DOHH2 (cell line): ENCODE results near the gene GOT1.

ENCODE experiments used
- CTCF ChIP-seq: fragments of 200-600 bp; sonication (generic); IDR thresholded peaks from one replicate; pipeline ENCODE4 v1.5.1; 2014; ENCODE audit warnings: antibody characterized with exemption, mild to moderate bottlenecking, low read depth, low read length; ENCODE audit not compliant: poor library complexity, severe bottlenecking
- EZH2phosphoT487 ChIP-seq: fragments of 200-600 bp; sonication (generic); IDR thresholded peaks from 2 replicates; pipeline ENCODE4 v1.6.1; 2017; ENCODE audit warnings: borderline replicate concordance, mild to moderate bottlenecking, antibody characterized with exemption, low read length, moderate library complexity, mixed read lengths

- no peak for TF ChIP-seq CTCF
- TF ChIP-seq EZH2phosphoT487: no peak
These were observed 29.6 kb upstream of the GOT1 start for GRCh38 chr10:99460070-99460469.
